GM19397 (cell line): Measurements from ENCODE around the gene ROPN1.

ENCODE experiments used
- ATAC-seq: cut with Tn5 transposase; IDR thresholded peaks from one replicate; pipeline ENCODE4 v1.9.1; 2021; ENCODE audit warnings: mild to moderate bottlenecking, moderate library complexity; ENCODE audit not compliant: unreplicated experiment

ROPN1 gene

DNA sequence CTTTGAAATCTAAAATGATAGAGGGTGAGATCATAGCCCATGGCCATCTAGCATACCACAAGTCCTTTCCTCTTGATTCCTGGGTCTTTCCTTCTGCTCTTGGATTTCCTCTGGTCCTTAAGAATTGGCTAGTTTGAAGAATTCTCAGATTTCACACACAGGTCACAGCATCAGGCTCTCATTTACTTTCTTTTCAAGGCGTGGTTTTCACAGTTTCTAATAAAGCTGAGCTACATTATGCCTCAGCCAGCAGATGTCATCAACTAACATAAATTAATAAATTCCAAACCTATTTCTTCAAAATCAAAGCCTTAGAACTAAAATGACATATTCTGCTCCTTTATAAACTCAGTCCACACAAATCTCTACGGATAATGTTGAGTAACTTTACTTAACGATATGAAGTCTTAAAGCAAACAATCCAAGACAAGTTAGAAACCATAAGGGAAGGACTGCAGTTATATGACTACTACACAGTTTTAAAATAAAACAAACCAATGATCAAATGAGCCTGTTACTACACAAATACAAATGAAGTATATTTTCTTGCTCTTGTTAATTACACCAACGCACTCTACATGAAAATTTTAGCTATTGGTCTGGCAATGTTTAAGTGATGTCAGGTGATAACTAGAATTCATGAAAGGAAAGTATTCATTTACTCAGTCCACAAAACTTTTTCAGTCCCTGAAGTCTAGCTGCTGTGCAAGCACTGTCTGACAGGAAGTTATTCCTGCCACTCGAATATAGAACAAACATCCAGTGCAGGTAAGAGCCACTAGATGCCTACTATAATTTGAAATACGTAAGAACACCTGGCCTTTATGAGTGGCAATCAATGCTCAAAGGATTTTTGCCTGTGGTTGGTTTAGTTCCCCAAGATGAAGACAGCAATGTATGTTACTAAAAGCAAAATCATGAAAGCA, 40.1 kb downstream of the ROPN1 start:
- no peak for ATAC-seq

DNA sequence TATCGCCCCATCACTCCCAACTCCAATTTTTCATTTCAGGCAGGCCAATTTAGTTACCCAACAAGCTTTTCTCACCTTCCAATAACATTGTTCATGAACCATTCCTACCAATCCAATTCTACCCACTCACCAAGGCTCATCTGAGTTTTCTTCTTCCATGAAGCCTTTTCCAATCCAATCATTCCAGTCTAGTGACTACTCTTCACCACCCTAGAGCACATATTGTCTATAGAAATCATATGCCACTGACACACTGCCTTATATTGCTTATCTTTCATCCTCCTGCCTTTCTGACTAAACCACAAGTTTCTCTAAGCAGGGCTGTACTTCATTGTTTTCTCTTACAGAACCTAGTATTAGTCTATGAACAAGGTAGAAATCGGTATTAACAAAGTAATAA, 42.3 kb downstream of the ROPN1 start:
- ATAC-seq = no peak

DNA sequence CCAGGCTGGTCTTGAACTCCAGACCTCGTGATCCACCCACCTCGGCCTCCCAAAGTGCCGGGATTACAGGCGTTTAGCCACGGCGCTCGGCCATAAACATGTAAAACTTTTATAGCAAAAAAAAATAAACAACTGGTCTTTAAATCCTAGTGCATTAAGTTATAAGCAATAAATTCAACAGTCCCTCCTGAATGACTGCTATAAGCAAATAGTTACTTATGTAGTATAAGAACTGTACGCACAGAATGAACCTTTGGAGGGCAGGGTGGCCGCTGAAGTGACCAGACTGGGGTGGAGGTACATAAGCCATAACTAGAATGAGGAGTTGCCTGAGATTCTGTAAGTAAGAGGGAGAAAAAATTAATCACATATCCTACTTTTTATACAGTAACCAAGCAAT, 43.5 kb downstream of the ROPN1 start:
- ATAC-seq = no peak

DNA sequence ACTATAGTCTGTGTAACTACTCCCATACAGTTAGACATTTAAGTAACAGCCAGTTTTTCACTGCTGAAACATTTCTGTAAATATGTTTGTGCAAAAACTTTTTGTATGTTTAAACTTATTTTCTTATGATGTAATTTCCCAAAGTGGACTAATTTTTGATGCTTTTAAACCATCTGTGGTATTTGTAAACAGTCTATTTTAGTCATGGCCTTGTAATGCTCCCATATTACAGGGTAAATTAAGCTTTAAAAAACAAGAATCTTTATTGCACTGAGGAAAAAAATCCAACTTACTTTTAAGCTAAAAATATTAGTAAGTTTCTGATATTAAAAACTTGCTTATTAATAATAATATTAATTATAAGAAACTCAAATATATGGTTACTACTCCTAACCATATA, 44.4 kb downstream of the ROPN1 start:
- ATAC-seq = no peak

DNA sequence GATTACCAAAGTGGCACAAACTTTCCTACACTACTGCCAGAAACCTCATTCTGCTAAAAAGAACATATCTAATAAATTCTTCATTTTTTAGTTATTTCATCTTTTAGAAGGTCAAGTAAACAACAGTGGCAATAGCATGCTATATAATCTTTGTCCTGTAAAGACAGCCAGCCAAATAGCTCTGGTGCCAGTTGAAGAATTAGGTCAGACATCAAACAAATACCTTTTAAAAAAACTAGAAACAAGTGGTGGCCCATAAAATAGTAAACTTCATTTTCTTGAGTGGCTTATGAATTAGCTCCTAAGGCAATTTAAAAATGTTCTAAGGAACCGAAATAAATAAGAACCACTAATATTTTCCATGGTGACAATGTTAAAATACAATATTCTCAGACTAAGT, 50.4 kb downstream of the ROPN1 start:
- no peak for ATAC-seq

DNA sequence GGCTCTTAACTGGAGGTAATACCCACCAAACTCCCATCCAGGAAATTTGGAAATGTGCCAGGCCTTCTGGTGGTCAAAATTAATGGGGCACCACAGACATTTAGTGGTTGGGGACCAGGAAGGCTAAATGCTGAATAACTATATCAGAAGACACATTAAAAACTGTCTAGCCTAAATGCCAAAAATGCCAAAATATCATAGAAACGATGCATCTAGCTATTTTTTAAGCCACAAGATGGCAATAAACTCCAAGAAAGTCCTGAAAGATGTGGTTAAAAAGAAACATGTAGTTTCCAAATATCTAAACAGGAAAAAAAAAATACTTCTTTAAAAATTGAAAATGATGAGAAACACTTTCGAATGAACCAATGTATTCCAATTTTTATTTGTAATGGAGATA, 50.8 kb downstream of the ROPN1 start:
- no peak for ATAC-seq

DNA sequence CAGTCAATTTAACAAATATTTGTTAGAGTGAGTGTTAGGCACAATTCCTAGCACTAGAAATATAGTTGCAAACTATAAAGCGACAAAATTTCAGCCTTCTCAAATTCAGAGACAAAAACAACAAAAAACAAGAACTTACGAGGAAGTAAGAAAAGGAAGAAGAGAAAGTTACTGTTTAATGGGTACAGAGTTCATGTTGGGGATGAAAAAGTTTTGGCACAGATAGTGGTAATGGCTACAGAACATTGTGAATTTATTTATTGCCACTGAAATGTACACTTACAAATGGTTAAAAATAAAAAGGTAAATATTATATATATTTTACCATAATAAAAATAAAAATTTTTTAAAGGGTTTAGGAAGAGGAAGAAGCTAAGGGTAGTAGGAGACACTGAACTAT, 52.2 kb downstream of the ROPN1 start:
- no peak for ATAC-seq

DNA sequence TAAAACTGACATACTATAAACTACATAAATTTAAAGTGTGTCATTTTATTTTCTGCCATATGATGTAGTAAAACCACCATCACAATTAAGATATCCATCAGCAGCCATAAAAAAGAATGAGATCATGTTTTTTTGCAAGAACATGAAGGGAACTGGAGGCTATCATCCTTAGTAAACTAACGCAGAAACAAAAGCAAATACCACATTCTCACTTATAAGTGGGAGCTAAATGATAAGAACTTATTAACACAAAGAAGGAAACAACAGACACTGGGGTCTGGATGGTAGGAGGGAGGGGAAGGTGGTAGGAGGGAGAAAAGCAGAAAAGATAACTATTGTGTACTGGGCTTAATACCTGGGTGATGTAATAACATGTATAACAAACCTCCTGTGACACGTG, 55.5 kb downstream of the ROPN1 start:
- no peak for ATAC-seq

DNA sequence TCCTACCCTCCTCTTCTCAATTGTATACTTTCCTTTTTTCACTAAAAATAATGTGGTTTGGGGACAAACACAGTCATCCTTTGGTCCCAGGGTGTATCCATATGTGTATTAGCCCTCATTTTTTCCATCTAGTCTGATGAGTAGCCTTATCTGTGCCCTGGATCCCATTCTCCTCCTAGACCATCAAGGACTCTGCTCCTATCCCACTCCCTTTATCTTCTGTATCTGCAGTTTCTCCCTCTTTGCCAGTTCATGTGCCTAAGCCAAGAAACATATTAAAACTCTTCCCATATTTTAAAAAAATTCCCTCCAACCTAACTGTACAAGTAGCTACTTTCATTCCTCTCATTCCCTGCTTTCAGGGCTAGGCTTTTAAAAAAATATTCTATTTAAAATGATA, 56.1 kb downstream of the ROPN1 start:
- ATAC-seq = no peak

DNA sequence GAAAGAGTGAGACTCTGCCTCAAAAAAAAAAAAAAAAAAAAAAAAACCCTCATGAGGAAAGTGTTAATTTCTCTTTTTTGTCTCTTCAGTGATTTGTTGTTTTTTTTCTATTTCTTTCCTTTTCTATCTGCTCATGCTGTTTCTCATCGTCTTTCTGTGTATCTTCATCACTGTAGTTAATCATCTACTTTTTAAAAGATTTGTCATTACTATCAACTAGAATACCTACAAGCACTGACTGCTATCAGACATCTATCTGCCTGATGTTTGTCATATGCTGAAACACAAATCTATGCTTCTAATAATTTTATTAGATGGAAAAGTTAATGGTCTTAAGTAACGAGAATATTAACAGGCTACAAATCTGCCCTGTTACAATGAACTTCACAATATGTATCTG, 57.7 kb downstream of the ROPN1 start:
- no peak for ATAC-seq

DNA sequence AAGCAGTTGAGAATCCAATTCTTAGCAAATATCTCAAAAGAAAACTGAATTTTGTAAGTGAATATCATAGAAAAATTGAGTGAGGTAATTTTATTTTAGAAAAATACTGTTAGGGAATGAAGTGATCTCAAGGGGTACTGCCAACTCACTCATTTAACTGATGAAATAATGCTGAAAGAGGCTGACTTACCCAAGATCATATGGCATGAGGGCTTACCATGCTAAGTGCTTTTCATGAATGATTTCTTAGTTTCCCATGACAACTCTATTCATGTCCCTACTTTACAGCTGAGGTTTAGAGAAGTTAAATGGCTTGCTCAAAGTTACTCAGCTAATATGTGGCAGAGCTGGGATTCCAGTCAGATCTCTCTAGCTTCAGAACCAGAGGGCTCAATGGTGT, 61.5 kb downstream of the ROPN1 start:
- ATAC-seq = no peak

DNA sequence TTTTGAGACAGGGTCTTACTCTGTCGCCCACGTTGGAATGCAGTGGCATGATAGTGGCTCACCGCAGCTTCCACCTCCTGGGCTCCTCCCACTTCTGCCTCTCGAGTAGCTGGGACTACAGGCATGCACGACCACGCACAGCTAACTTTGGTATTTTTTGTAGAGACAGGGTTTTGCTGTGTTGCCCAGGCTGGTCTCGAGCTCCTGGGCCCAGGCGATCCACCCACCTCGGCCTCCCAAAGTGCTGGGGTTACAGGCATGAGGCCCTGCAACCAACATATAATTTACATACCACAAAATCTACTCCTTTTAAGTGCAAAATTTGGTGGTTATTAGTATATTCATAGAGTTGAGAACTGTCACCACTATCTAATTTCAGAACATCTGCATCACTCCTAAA, 62.6 kb downstream of the ROPN1 start:
- ATAC-seq = no peak

DNA sequence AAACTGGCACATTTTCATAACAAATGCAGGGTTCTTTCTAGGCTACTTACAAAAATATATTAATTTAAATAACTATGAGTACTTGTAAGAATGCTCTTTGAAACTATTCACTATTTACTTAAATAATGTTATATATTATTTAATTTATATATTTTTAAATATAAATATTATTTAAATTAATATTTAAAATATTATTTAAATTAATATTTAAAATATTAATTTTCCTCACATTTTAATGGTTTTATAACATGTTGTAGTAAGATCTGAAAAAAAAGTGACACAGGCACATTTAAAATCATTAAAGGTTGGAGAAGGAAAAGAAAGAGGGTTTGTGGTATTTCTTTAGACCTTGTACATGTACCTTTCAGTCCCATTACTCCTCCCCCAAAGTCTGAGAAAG, 65.5 kb downstream of the ROPN1 start:
- ATAC-seq = no peak

DNA sequence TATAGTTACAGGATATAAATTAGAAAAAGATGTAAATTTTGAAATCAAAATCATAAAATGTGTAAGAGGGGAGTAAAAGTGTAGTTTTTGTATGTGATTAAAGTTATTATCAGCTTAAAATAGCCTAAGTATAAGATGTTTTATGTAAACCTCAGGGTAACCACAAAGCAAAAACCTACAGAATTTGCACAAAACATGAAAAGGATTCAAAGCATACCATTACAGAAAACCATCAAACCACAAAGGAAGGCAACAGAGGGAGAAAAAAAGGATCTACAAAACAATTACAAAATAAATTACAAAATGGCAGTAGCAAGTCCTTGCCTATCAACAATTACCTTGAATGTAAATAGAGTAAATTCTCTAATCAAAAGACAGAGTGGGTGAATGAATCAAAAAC, 71.1 kb downstream of the ROPN1 start:
- ATAC-seq = no peak

DNA sequence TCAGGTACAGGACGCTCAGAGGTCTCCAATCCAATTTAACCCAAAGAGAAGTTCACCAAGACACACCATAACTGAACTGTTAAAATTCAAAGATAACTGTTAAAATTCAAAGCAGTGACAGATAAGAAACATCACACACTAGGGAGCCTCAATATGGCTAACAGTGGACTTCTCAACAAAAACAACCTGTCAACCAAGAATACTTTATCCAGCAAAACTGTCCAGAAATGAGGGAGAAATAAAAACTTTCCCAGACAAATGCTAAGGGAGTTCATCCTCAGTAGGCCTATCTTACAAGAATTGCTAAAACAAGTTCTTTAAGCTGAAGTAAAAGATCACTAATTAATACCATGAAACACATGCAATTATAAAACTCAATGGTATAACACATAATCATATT, 71.5 kb downstream of the ROPN1 start:
- no peak for ATAC-seq

DNA sequence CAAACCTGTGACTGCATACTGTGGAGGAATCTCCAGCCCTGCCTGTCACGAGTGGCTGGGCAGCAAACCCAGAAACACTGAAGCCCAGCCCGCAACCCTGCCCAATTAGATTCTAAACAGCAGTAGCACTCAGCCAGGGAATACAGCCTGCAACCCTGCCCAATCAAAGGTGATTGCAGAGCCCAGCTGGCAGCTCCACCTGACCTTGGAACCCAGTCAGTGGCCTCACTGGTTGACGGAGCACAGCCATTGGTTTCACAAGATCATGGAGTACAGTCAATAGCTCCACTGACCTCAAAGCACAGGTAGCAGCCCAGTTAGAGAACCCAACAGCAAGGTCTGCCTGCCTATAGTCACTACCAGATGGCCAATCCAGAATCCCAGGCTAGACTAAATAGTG, 72.6 kb downstream of the ROPN1 start:
- no peak for ATAC-seq
